Endothelial cell (in vitro differentiated cells): ENCODE data around the gene FHL3. TPM values are rescaled to one million over a fixed set of nuclear protein-coding genes. Genes with fewer than 3 reads are reported as not detected.
"Not testable (repeated sequence)": the region's sequence is repeated elsewhere in the genome, so short reads cannot be mapped to it uniquely, and the experiment has no call there.

Experiments used
- DNase-seq: peaks from one replicate; pipeline ENCODE4 v3.0.0; 2021; ENCODE audit warnings: low spot score
- H3K27ac Mint-ChIP-seq: one replicate; pipeline ENCODE4 v1.8.0; 2021; ENCODE audit warnings: mixed read lengths, inconsistent platforms; ENCODE audit not compliant: unreplicated experiment
- H3K27me3 Mint-ChIP-seq: one replicate; pipeline ENCODE4 v1.8.0; 2021; ENCODE audit warnings: mild to moderate bottlenecking, moderate library complexity, mixed read lengths, inconsistent platforms; ENCODE audit not compliant: unreplicated experiment
- H3K36me3 Mint-ChIP-seq: one replicate; pipeline ENCODE4 v1.8.0; 2021; ENCODE audit warnings: mild to moderate bottlenecking, low read depth, mixed read lengths, inconsistent platforms; ENCODE audit not compliant: unreplicated experiment
- H3K4me1 Mint-ChIP-seq: one replicate; pipeline ENCODE4 v1.8.0; 2021; ENCODE audit warnings: mild to moderate bottlenecking, mixed read lengths, inconsistent platforms; ENCODE audit not compliant: unreplicated experiment
- H3K4me3 Mint-ChIP-seq: one replicate; pipeline ENCODE4 v1.8.0; 2021; ENCODE audit warnings: mild to moderate bottlenecking, mixed read lengths, inconsistent platforms; ENCODE audit not compliant: unreplicated experiment
- H3K9me3 Mint-ChIP-seq: one replicate; pipeline ENCODE4 v1.8.0; 2021; ENCODE audit warnings: mixed read lengths, inconsistent platforms; ENCODE audit not compliant: unreplicated experiment
- total RNA-seq: library from RNA; stranded (reverse); fragmentation: NEBNext Ultra II Directional; extraction: Animal tissue kit (Norgen Biotek cat#: 25700); gene quantifications from one replicate; pipeline ENCODE4 v1.2.1, GENCODE V29; 2021; ENCODE audit not compliant: unreplicated experiment
- TF ChIP-seq, protein P1 (sequence below): fragments of 200-600 bp; sonication (generic); IDR thresholded peaks from one replicate; pipeline ENCODE4 v1.5.0; 2021; ENCODE audit warnings: antibody characterized with exemption; ENCODE audit not compliant: unreplicated experiment

The FHL3 gene
- total RNA-seq, 1 donor from 2014 or later, result 142 TPM

DNA sequence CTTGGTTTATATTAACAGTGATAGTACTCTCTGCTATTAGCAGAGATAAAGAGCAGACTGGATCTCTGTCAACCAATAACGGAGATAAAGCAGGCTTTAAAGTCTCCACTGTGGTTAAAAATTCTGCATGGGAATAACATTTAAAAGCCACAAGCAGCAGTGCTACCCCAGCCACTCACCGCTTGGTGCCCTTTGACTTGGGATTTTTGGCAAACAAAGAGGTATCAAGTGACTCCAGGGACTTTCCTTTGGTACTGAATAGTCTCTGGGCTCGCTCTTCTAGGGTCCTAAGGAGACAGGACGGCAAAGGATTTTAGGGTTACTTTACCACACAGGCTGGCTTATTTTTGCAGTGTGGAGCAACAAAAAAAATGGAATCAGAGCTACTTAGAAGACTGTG is 26.8 kb downstream of the FHL3 start:
- DNase-seq, result no peak
- Mint-ChIP-seq H3K4me1 (no peaks in the 10 kb centered on the region), H3K4me3 (peak overlapping the region; percentile 19), H3K9me3 (no peaks in the 10 kb centered on the region), H3K36me3 (peaks cover 48% of the 10 kb centered on the region), H3K27me3 (peaks cover 5% of the 10 kb centered on the region), H3K27ac (no peak overlapping the region)
- TF ChIP-seq, protein P1, sequence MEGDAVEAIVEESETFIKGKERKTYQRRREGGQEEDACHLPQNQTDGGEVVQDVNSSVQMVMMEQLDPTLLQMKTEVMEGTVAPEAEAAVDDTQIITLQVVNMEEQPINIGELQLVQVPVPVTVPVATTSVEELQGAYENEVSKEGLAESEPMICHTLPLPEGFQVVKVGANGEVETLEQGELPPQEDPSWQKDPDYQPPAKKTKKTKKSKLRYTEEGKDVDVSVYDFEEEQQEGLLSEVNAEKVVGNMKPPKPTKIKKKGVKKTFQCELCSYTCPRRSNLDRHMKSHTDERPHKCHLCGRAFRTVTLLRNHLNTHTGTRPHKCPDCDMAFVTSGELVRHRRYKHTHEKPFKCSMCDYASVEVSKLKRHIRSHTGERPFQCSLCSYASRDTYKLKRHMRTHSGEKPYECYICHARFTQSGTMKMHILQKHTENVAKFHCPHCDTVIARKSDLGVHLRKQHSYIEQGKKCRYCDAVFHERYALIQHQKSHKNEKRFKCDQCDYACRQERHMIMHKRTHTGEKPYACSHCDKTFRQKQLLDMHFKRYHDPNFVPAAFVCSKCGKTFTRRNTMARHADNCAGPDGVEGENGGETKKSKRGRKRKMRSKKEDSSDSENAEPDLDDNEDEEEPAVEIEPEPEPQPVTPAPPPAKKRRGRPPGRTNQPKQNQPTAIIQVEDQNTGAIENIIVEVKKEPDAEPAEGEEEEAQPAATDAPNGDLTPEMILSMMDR, result no peak

- H3K4me3 Mint-ChIP-seq, H3K9me3 Mint-ChIP-seq, H3K27ac Mint-ChIP-seq, H3K4me1 Mint-ChIP-seq, H3K27me3 Mint-ChIP-seq: not testable (repeated sequence)
- peaks cover 50% of the 10 kb centered on the region for H3K36me3 Mint-ChIP-seq
- peak; percentile 24 for DNase-seq
- TF ChIP-seq, protein P1, result peak; percentile 56
These were observed 30.2 kb downstream of the FHL3 start for GRCh38 chr1:37975083-37975482.

- no peaks in the 10 kb centered on the region for H3K9me3 Mint-ChIP-seq
- H3K4me3 Mint-ChIP-seq, result peak overlapping the region; percentile 15
- H3K27me3 Mint-ChIP-seq, result peaks cover 7% of the 10 kb centered on the region
- no peak for DNase-seq
- TF ChIP-seq, protein P1, result no peak
- H3K27ac Mint-ChIP-seq, result no peak overlapping the region
- peaks cover 51% of the 10 kb centered on the region for H3K36me3 Mint-ChIP-seq
- H3K4me1 Mint-ChIP-seq, result no peaks in the 10 kb centered on the region
These were observed 30.7 kb downstream of the FHL3 start for GRCh38 chr1:37974567-37974966.

- Mint-ChIP-seq H3K4me3 (peak overlapping the region; percentile 59), H3K36me3 (peaks cover 50% of the 10 kb centered on the region)
- H3K27ac Mint-ChIP-seq, result not testable (repeated sequence)
These were observed 31.6 kb downstream of the FHL3 start for GRCh38 chr1:37973684-37974083.

DNA sequence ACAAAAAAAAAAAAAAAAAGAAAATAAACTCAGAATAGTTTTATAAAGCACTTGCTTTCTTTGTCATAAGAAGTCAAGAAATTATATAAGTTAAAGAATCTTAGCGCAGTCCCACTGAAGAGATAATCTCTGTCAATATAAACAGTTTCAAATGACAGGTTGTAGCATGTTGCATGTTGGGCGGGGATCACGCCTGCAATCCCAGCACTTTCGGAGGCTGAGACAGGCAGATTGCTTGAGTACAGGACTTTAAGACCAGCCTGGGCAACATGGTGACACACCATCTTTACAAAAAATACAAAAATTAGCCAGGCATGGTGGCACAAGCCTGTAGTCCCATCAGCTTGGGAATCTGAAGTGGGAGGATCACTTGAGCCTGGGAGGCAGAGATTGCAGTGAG is 40.0 kb downstream of the FHL3 start:
- no peak overlapping the region for H3K4me3 Mint-ChIP-seq

More at GRCh38 chr1:37973684-37974083, 31.6 kb downstream of the FHL3 start:
- H3K4me1 Mint-ChIP-seq, H3K9me3 Mint-ChIP-seq, H3K27me3 Mint-ChIP-seq, DNase-seq: not testable (repeated sequence)

GRCh38 chr1:37964106-37964505 is 41.2 kb downstream of the FHL3 start:
- H3K27me3 Mint-ChIP-seq, H3K27ac Mint-ChIP-seq, DNase-seq, H3K4me1 Mint-ChIP-seq, H3K9me3 Mint-ChIP-seq: not testable (repeated sequence)
- Mint-ChIP-seq H3K36me3 (peaks cover 35% of the 10 kb centered on the region), H3K4me3 (peak overlapping the region; percentile 27)

More for the DNA sequence above, 40.0 kb downstream of the FHL3 start:
- Mint-ChIP-seq H3K27ac (no peak overlapping the region), H3K36me3 (peaks cover 35% of the 10 kb centered on the region), H3K9me3 (no peaks in the 10 kb centered on the region), H3K4me1 (no peaks in the 10 kb centered on the region), H3K27me3 (no peaks in the 10 kb centered on the region)
- TF ChIP-seq, protein P1, result no peak
- no peak for DNase-seq
